WTC11 (cell line): ENCODE measurements around the gene DPYSL5. TPM values are rescaled to one million over a fixed set of nuclear protein-coding genes. Genes with fewer than 3 reads are reported as not detected.
A peak's percentile ranks its signal among the peaks of the same experiment; 100 is the strongest.

Source experiments
- ATAC-seq: fragments of 200-7000 bp; cut with Tn5 transposase; 2 replicates; pipeline ENCODE4 v1.10.0; 2021; ENCODE audit warnings: mild to moderate bottlenecking, moderate library complexity
- CTCF ChIA-PET: fragments of 300-600 bp; sonication (Branson Sonifier 250); formaldehyde crosslinking; loops from one replicate; lab custom pipeline; 2021; ENCODE audit warnings: antibody characterized with exemption; lab: Charles Lee
- POLR2A ChIA-PET: fragments of 350-600 bp; sonication (Branson Sonifier 250); formaldehyde crosslinking; loops from one replicate; lab custom pipeline; 2021; ENCODE audit warnings: antibody characterized with exemption; lab: Charles Lee
- DNase-seq: peaks from one replicate; pipeline ENCODE4 v3.0.0; 2021; ENCODE audit warnings: low spot score
- H3K27ac Mint-ChIP-seq: 2 replicates; pipeline ENCODE4 v1.8.0; 2021; ENCODE audit warnings: mixed read lengths
- H3K27me3 Mint-ChIP-seq: 2 replicates; pipeline ENCODE4 v1.8.0; 2021; ENCODE audit warnings: low read depth, mild to moderate bottlenecking, moderate library complexity, mixed read lengths
- H3K36me3 Mint-ChIP-seq: 2 replicates; pipeline ENCODE4 v1.8.0; 2021; ENCODE audit warnings: mixed read lengths
- H3K4me1 Mint-ChIP-seq: 2 replicates; pipeline ENCODE4 v1.8.0; 2022; ENCODE audit warnings: mixed read lengths
- H3K4me3 Mint-ChIP-seq: 2 replicates; pipeline ENCODE4 v1.8.0; 2021; ENCODE audit warnings: mild to moderate bottlenecking, moderate library complexity, mixed read lengths
- H3K9me3 Mint-ChIP-seq: 2 replicates; pipeline ENCODE4 v1.8.0; 2021; ENCODE audit warnings: mixed read lengths
- CBFB ChIP-seq: sonication (generic); formaldehyde crosslinking; IDR thresholded peaks from 2 replicates; pipeline ENCODE4 v1.8.1; 2022; ENCODE audit warnings: mild to moderate bottlenecking, low read depth, missing genetic modification reagents
- CREM ChIP-seq: sonication (generic); formaldehyde crosslinking; IDR thresholded peaks from 2 replicates; pipeline ENCODE4 v1.8.1; 2022; ENCODE audit warnings: mild to moderate bottlenecking, missing genetic modification reagents, moderate library complexity
- FOXP1 ChIP-seq: sonication (generic); formaldehyde crosslinking; IDR thresholded peaks from 2 replicates; pipeline ENCODE4 v1.8.0; 2022; ENCODE audit warnings: missing genetic modification reagents, mild to moderate bottlenecking, moderate library complexity, borderline replicate concordance
- GABPB1 ChIP-seq: sonication (generic); formaldehyde crosslinking; IDR thresholded peaks from 2 replicates; pipeline ENCODE4 v1.8.1; 2023; ENCODE audit warnings: mild to moderate bottlenecking, missing genetic modification reagents
- GRHL2 ChIP-seq: fragments of 250-450 bp; sonication (Bioruptor Pico); IDR thresholded peaks from 2 replicates; pipeline ENCODE4 v1.8.0; 2022; ENCODE audit warnings: mild to moderate bottlenecking, moderate library complexity; ENCODE audit not compliant: insufficient replicate concordance, severe bottlenecking
- MLX ChIP-seq: sonication (generic); formaldehyde crosslinking; IDR thresholded peaks from 2 replicates; pipeline ENCODE4 v1.8.1; 2023; ENCODE audit warnings: mild to moderate bottlenecking, missing genetic modification reagents, moderate library complexity
- MXD4 ChIP-seq: fragments of 250-450 bp; sonication (Bioruptor Pico); IDR thresholded peaks from 2 replicates; pipeline ENCODE4 v1.8.0; 2021; ENCODE audit warnings: mild to moderate bottlenecking, moderate library complexity, borderline replicate concordance
- NFYB ChIP-seq: sonication (generic); formaldehyde crosslinking; conservative IDR thresholded peaks from 2 replicates; pipeline ENCODE4 v1.8.0; 2022; ENCODE audit warnings: low read depth, missing genetic modification reagents
- NR2C2 ChIP-seq: sonication (generic); formaldehyde crosslinking; IDR thresholded peaks from 2 replicates; pipeline ENCODE4 v1.8.0; 2022; ENCODE audit warnings: mild to moderate bottlenecking, missing genetic modification reagents
- SMAD3 ChIP-seq: sonication (generic); formaldehyde crosslinking; IDR thresholded peaks from 2 replicates; pipeline ENCODE4 v1.8.0; 2022; ENCODE audit warnings: missing genetic modification reagents, mild to moderate bottlenecking, borderline replicate concordance
- SMAD4 ChIP-seq: sonication (generic); formaldehyde crosslinking; IDR thresholded peaks from 2 replicates; pipeline ENCODE4 v1.8.0; 2022; ENCODE audit warnings: mild to moderate bottlenecking, missing genetic modification reagents
- TEAD1 ChIP-seq: sonication (generic); formaldehyde crosslinking; IDR thresholded peaks from 2 replicates; pipeline ENCODE4 v1.8.0; 2022; ENCODE audit warnings: mild to moderate bottlenecking, missing genetic modification reagents
- TEAD4 ChIP-seq: sonication (generic); formaldehyde crosslinking; IDR thresholded peaks from 2 replicates; pipeline ENCODE4 v1.8.0; 2022; ENCODE audit warnings: mild to moderate bottlenecking, missing genetic modification reagents
- ZBTB21 ChIP-seq: sonication (generic); formaldehyde crosslinking; IDR thresholded peaks from 2 replicates; pipeline ENCODE4 v1.8.1; 2023; ENCODE audit warnings: mild to moderate bottlenecking, missing genetic modification reagents, borderline replicate concordance
- ZNF219 ChIP-seq: sonication (generic); formaldehyde crosslinking; IDR thresholded peaks from 2 replicates; pipeline ENCODE4 v1.8.0; 2023; ENCODE audit warnings: missing genetic modification reagents, mild to moderate bottlenecking, borderline replicate concordance
- ZNF232 ChIP-seq: sonication (generic); formaldehyde crosslinking; IDR thresholded peaks from 2 replicates; pipeline ENCODE4 v1.8.0; 2022; ENCODE audit warnings: mild to moderate bottlenecking, missing genetic modification reagents
- ZNF281 ChIP-seq: sonication (generic); formaldehyde crosslinking; IDR thresholded peaks from 2 replicates; pipeline ENCODE4 v1.8.0; 2023; ENCODE audit warnings: mild to moderate bottlenecking, missing genetic modification reagents
- ZNF317 ChIP-seq: sonication (generic); formaldehyde crosslinking; IDR thresholded peaks from 2 replicates; pipeline ENCODE4 v1.8.1; 2023; ENCODE audit warnings: low read depth, mild to moderate bottlenecking, moderate library complexity, missing genetic modification reagents, borderline replicate concordance
- ZNF396 ChIP-seq: fragments of 250-450 bp; sonication (Bioruptor Pico); IDR thresholded peaks from 2 replicates; pipeline ENCODE4 v1.8.0; 2021; ENCODE audit warnings: mild to moderate bottlenecking, moderate library complexity, borderline replicate concordance
- total RNA-seq: library from RNA; stranded (reverse); gene quantifications from 3 replicates; pipeline ENCODE4 v1.2.3, GENCODE V29; 2021
- TF ChIP-seq, protein P1 (sequence below): fragments of 250-450 bp; sonication (Bioruptor Pico); IDR thresholded peaks from 2 replicates; pipeline ENCODE4 v1.9.0; 2021; ENCODE audit warnings: mild to moderate bottlenecking
- TF ChIP-seq, protein P2 (sequence below): fragments of 250-450 bp; sonication (Bioruptor Pico); IDR thresholded peaks from 2 replicates; pipeline ENCODE4 v1.9.0; 2021; ENCODE audit warnings: moderate library complexity, mild to moderate bottlenecking, inconsistent platforms, borderline replicate concordance
- TF ChIP-seq, protein P3 (sequence below): sonication (generic); formaldehyde crosslinking; IDR thresholded peaks from 2 replicates; pipeline ENCODE4 v1.8.0; 2022; ENCODE audit warnings: mild to moderate bottlenecking, missing genetic modification reagents

DPYSL5 gene
- total RNA-seq, 1 experiment from 2014 or later = 12.1 TPM

DNA sequence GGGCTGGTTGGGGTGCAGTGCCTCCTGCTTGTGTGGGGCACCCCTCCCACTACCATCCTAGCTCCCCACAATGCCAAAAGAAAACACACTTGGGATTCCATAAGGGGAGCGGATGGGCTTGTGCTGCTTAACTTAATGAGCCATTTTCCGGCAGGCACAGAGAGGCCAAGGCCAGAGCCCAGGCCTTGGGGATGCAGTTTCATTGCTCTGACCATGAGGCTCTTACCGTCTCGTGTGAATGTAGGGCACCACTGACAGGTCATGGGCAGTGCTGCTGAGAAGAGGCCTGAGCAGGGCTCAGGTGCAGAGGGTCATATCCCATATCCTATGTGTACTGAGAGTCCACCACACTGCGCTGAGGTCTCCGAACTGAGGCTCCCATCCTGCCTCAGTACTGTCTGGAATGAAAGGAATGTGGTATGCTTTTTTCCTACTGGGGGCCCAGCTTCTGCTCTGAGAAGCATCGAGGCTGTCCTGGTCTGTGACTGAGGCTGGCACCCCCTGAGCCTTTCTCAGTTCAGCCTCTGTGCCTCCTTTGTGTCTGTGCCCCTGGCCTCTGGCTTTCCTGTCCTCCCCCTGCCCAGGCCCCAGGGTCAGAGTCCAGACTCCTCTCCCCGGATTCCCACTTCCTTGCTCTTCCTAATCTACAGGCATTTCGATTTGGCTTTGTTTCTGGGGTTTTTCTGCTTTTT, 77.3 kb downstream of the DPYSL5 start:
- Mint-ChIP-seq H3K27ac (peak overlapping the region; percentile 57; the same call in 1 of the 2 replicates), H3K9me3 (no peaks in the 10 kb centered on the region), H3K4me3 (no peak overlapping the region), H3K27me3 (no peaks in the 10 kb centered on the region), H3K4me1 (peaks cover 13% of the 10 kb centered on the region), H3K36me3 (no peaks in the 10 kb centered on the region)
- TF ChIP-seq SMAD4 (no peak), MLX (CRISPR knock-in tag) (no peak), ZNF219 (no peak), GRHL2 (CRISPR knock-in tag) (no peak), ZNF396 (no peak), GABPB1 (peak; percentile 43; the same call in 1 of the 2 replicates), SMAD3 (CRISPR knock-in tag) (no peak), ZNF317 (CRISPR knock-in tag) (no peak)
- TF ChIP-seq, protein P1, sequence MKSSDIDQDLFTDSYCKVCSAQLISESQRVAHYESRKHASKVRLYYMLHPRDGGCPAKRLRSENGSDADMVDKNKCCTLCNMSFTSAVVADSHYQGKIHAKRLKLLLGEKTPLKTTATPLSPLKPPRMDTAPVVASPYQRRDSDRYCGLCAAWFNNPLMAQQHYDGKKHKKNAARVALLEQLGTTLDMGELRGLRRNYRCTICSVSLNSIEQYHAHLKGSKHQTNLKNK = no peak
- DNase-seq (no peak), ATAC-seq (peak; percentile 71)
- CTCF ChIA-PET = interaction anchor here (0.8 to 3.8 kb wide), 4 partner anchors 18 to 91 kb away, joined by 4 to 27 read pairs (median 12); no protein-coding TSS in a partner anchor
- POLR2A ChIA-PET = interaction anchor here (0.6 kb wide), 1 partner anchor 261 kb away, joined by 5 read pairs; no protein-coding TSS in a partner anchor

- CTCF ChIA-PET = interaction anchor here (0.7 to 3.8 kb wide), 3 partner anchors 16 to 97 kb away, joined by 3 to 27 read pairs (median 4); no protein-coding TSS in a partner anchor
- ATAC-seq = no peak
- POLR2A ChIA-PET = no interaction called here
- H3K4me3 Mint-ChIP-seq = no peak overlapping the region
- no peak overlapping the region for H3K27ac Mint-ChIP-seq
- H3K9me3 Mint-ChIP-seq = no peaks in the 10 kb centered on the region
- peaks cover 13% of the 10 kb centered on the region for H3K4me1 Mint-ChIP-seq
- no peak for DNase-seq
- no peaks in the 10 kb centered on the region for H3K27me3 Mint-ChIP-seq
- TF ChIP-seq GABPB1 = no peak
- no peak for TF ChIP-seq CBFB (CRISPR knock-in tag)
- TF ChIP-seq FOXP1 (CRISPR knock-in tag) = no peak
- TF ChIP-seq ZNF232 (CRISPR knock-in tag) = no peak
- TF ChIP-seq TEAD4 (CRISPR knock-in tag) = no peak
- no peak for TF ChIP-seq GRHL2 (CRISPR knock-in tag)
- TF ChIP-seq SMAD3 (CRISPR knock-in tag) = no peak
- H3K36me3 Mint-ChIP-seq = no peaks in the 10 kb centered on the region
Observed at GRCh38 chr2:26927221-26927620, 79.3 kb downstream of the DPYSL5 start.

DNA sequence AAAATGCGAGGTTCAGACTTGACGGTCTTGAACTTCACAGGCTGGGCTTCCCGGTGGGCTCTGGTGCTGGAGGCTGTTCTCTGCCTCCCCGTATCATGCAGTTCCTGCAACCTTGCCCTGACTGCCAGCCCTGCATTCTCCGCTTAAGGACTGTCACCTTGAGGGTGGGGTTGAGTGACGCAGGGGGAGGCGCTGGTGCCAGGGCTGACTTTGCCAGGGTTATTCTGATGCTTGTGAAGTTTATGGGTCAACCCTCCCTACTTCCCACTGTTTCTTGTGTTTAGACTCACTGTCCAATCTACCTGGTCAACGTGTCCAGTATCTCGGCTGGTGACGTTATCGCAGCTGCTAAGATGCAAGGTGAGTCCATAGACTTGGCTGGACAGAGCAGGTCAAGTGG, 85.0 kb downstream of the DPYSL5 start:
- H3K4me3 Mint-ChIP-seq = no peak overlapping the region
- POLR2A ChIA-PET = no interaction called here
- CTCF ChIA-PET = interaction anchor here (1.1 to 5.2 kb wide), 7 partner anchors 10 to 86 kb away, joined by 3 to 24 read pairs (median 7); no protein-coding TSS in a partner anchor
- no peak overlapping the region for H3K27ac Mint-ChIP-seq
- TF ChIP-seq NFYB = no peak
- no peak for TF ChIP-seq ZNF396
- no peak for TF ChIP-seq ZNF281
- TF ChIP-seq MXD4 (CRISPR knock-in tag) = no peak
- TF ChIP-seq, protein P2, sequence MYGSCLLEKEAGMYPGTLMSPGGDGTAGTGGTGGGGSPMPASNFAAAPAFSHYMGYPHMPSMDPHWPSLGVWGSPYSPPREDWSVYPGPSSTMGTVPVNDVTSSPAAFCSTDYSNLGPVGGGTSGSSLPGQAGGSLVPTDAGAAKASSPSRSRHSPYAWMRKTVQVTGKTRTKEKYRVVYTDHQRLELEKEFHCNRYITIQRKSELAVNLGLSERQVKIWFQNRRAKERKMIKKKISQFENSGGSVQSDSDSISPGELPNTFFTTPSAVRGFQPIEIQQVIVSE (CRISPR knock-in tag) = no peak
- TF ChIP-seq, protein P3, sequence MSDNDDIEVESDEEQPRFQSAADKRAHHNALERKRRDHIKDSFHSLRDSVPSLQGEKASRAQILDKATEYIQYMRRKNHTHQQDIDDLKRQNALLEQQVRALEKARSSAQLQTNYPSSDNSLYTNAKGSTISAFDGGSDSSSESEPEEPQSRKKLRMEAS (CRISPR knock-in tag) = no peak
- TF ChIP-seq CREM (CRISPR knock-in tag) = no peak
- no peak for TF ChIP-seq ZBTB21 (CRISPR knock-in tag)
- no peak for TF ChIP-seq NR2C2 (CRISPR knock-in tag)
- TF ChIP-seq TEAD1 (CRISPR knock-in tag) = no peak
- H3K36me3 Mint-ChIP-seq = no peaks in the 10 kb centered on the region
- no peaks in the 10 kb centered on the region for H3K9me3 Mint-ChIP-seq
- DNase-seq (no peak), ATAC-seq (no peak)
- H3K4me1 Mint-ChIP-seq = no peaks in the 10 kb centered on the region
- H3K27me3 Mint-ChIP-seq = no peaks in the 10 kb centered on the region
